Esophagus (tissue), 2 donors: ENCODE results near the gene JAM3. TPM values are rescaled to one million over a fixed set of nuclear protein-coding genes. Genes with fewer than 3 reads are reported as not detected.

Experiments used
- H3K27ac ChIP-seq, 2 donors: one replicate each; pipeline ENCODE4 v1.5.1; 2013; ENCODE audit warnings: low read depth in 2 of 2, mild to moderate bottlenecking in 2 of 2, inconsistent platforms in 1 of 2, low read length in 1 of 2, moderate library complexity in 1 of 2
- H3K27me3 ChIP-seq, 2 donors: one replicate each; pipeline ENCODE4 v1.6.1; 2013; ENCODE audit warnings: low read length in 2 of 2, control low read depth in 1 of 2, mild to moderate bottlenecking in 1 of 2; ENCODE audit not compliant: insufficient read depth in 2 of 2, control insufficient read depth in 1 of 2
- H3K36me3 ChIP-seq, 2 donors: one replicate each; pipeline ENCODE4 v1.6.1; 2013; ENCODE audit warnings: low read length in 1 of 2; ENCODE audit not compliant: control insufficient read depth in 2 of 2, insufficient read depth in 2 of 2
- H3K4me1 ChIP-seq, 2 donors: one replicate each; pipeline ENCODE4 v1.6.1; 2013; ENCODE audit warnings: low read length in 1 of 2; ENCODE audit not compliant: control insufficient read depth in 2 of 2, insufficient read depth in 2 of 2
- H3K4me3 ChIP-seq, 2 donors: one replicate each; pipeline ENCODE4 v1.5.1; 2013; ENCODE audit warnings: low read length in 2 of 2, mild to moderate bottlenecking in 2 of 2, low read depth in 1 of 2, moderate library complexity in 1 of 2
- H3K9me3 ChIP-seq, 2 donors: one replicate each; pipeline ENCODE4 v1.6.1; 2013; ENCODE audit warnings: mild to moderate bottlenecking in 2 of 2, low read depth in 1 of 2, low read length in 1 of 2, moderate library complexity in 1 of 2; ENCODE audit not compliant: control insufficient read depth in 2 of 2, insufficient read depth in 1 of 2
- WGBS, 2 donors: extraction: QIAGEN DNeasy Blood & Tissue Kit; methylation state at CpG; one replicate each; pipeline ENCODE4 v1.1.7; 2013; 5-methylcytosine and 5-hydroxymethylcytosine counted together
- polyA plus RNA-seq, 2 donors: library from polyadenylated mRNA; stranded (reverse); fragments of 200-250 nt; gene quantifications; one replicate each; pipeline ENCODE4 v1.2.3, GENCODE V29; 2013
- donor health status: healthy with polysubstance abuse.
- donor health status: Bipolar disorder and iron deficiency.

Gene JAM3
- polyA plus RNA-seq, 2 donors = 2.5 to 5.5 TPM

DNA sequence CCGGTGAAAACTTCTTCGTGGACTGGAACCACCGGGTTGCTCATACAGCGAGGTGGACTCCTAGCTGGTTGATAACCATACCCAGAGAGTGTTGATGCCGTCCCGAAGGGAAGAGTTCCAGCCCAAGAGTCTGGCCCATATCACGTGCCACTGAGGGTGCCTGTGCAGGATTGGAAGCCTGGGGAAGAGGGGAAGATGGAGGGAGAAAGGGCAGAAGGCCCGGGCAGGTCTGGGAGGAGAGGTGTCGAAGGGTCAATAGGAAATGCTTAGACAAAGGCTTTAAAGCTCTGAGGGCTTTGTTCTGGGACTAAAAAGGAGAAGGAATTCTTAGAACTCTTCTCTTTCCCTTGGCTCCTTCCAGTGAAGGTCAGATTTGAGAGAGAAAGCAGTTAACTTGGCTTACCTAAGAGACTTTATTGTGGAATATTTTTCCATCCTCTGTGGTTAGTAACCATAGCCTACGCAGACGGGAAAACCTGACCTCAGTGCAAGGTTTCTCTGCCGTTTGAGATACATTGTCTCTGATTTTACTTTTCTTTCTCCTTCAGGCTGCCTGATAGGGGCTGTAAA is 70.5 kb downstream of the JAM3 start:
- Histone ChIP-seq H3K27ac (peak overlapping the region in 1 of 2 donors; percentile 26), H3K4me3 (no peak overlapping the region), H3K36me3 (no peaks in the 10 kb centered on the region), H3K4me1 (no peaks in the 10 kb centered on the region), H3K9me3 (peaks cover 0 to 4% of the 10 kb centered on the region in 2 donors), H3K27me3 (no peaks in the 10 kb centered on the region)
- 67 to 68% methylated on average over 12 of the region's 12 CpGs for WGBS, 2 donors

DNA sequence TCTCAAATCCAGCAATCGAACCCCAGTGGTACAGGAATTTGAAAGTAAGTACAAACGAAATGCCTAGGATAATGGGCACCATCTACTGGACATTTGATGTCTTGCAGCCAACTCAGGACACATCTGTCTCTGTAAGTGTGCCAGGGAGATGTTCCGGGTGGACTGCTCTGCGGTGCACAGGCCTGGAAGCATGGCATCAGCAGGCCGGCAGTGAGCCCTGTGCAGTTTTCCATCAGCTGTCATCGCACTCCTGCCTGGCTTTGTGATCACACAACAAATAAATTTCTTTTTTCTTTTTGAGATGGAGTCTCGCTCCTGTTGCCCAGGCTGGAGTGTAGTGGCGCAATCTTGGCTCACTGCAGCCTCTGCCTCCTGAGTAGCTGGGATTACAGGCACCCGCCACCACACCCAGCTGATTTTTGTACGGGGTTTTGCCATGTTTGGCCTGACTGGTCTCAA is 71.0 kb downstream of the JAM3 start:
- Histone ChIP-seq H3K9me3 (peaks cover 0 to 4% of the 10 kb centered on the region in 2 donors), H3K36me3 (no peaks in the 10 kb centered on the region), H3K4me3 (no peak overlapping the region), H3K27me3 (no peaks in the 10 kb centered on the region), H3K4me1 (no peaks in the 10 kb centered on the region), H3K27ac (no peak overlapping the region)
- WGBS, 2 donors = 48 to 49% methylated on average over 10 of the region's 10 CpGs

- Histone ChIP-seq H3K27me3 (no peaks in the 10 kb centered on the region), H3K27ac (no peak overlapping the region), H3K36me3 (no peaks in the 10 kb centered on the region), H3K4me1 (no peaks in the 10 kb centered on the region), H3K4me3 (no peak overlapping the region), H3K9me3 (peaks cover 0 to 4% of the 10 kb centered on the region in 2 donors)
- WGBS, 2 donors = 92 to 94% methylated on average over 7 of the region's 7 CpGs
Observed at GRCh38 chr11:134140961-134141490, 72.2 kb downstream of the JAM3 start.

- Histone ChIP-seq H3K36me3 (no peaks in the 10 kb centered on the region), H3K9me3 (peaks cover 0 to 4% of the 10 kb centered on the region in 2 donors), H3K27me3 (no peaks in the 10 kb centered on the region), H3K4me3 (no peak overlapping the region), H3K4me1 (no peaks in the 10 kb centered on the region), H3K27ac (no peak overlapping the region)
- 92 to 93% methylated on average over 6 of the region's 6 CpGs for WGBS, 2 donors
Observed at GRCh38 chr11:134142536-134142935, 73.7 kb downstream of the JAM3 start.

- 82 to 83% methylated on average over 3 of the region's 3 CpGs for WGBS, 2 donors
- H3K4me3 ChIP-seq = no peak overlapping the region
- H3K27ac ChIP-seq = no peak overlapping the region
- H3K27me3 ChIP-seq = no peaks in the 10 kb centered on the region
- peaks cover 0 to under 1% of the 10 kb centered on the region in 2 donors for H3K36me3 ChIP-seq
- no peaks in the 10 kb centered on the region for H3K4me1 ChIP-seq
- peaks cover 0 to 4% of the 10 kb centered on the region in 2 donors for H3K9me3 ChIP-seq
Observed at GRCh38 chr11:134143801-134144200, 74.9 kb downstream of the JAM3 start.

- WGBS, 2 donors = 87 to 95% methylated on average over 5 of the region's 5 CpGs
Observed at GRCh38 chr11:134144744-134145143, 75.9 kb downstream of the JAM3 start.

DNA sequence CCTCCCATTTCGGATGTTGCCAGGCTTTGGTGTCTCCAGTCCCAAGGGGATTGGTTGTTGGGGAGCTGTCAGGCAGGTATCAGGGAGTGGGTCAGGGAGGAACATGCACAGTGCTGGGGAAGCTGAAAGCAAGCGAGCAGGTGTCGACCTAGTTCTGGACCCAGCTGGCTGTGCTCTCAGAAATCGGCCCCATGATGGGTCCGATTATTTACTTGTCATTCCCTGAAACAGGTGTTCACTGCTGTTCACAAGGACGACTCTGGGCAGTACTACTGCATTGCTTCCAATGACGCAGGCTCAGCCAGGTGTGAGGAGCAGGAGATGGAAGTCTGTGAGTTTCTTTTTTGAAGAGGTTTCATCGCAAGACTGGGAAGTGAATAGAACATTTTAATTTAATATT is 76.8 kb downstream of the JAM3 start:
- Histone ChIP-seq H3K4me1 (no peaks in the 10 kb centered on the region), H3K4me3 (no peak overlapping the region), H3K9me3 (peaks cover 0 to 4% of the 10 kb centered on the region in 2 donors), H3K36me3 (peaks cover 6 to 7% of the 10 kb centered on the region in 2 donors), H3K27ac (no peak overlapping the region), H3K27me3 (no peaks in the 10 kb centered on the region)
- WGBS, 2 donors = 80 to 89% methylated on average over 8 of the region's 8 CpGs

More at GRCh38 chr11:134144744-134145143, 75.9 kb downstream of the JAM3 start:
- Histone ChIP-seq H3K27me3 (no peaks in the 10 kb centered on the region), H3K9me3 (peaks cover 0 to 4% of the 10 kb centered on the region in 2 donors), H3K36me3 (peaks cover 5 to 6% of the 10 kb centered on the region in 2 donors), H3K4me1 (no peaks in the 10 kb centered on the region), H3K4me3 (no peak overlapping the region), H3K27ac (no peak overlapping the region)

GRCh38 chr11:134146598-134146997 is 77.7 kb downstream of the JAM3 start:
- no peak overlapping the region for H3K27ac ChIP-seq
- H3K9me3 ChIP-seq = peaks cover 0 to 2% of the 10 kb centered on the region in 2 donors
- H3K4me3 ChIP-seq = no peak overlapping the region
- no peaks in the 10 kb centered on the region for H3K27me3 ChIP-seq
- WGBS, 2 donors = 94 to 97% methylated on average over 3 of the region's 3 CpGs
- peaks cover 6 to 7% of the 10 kb centered on the region in 2 donors for H3K36me3 ChIP-seq
- H3K4me1 ChIP-seq = no peaks in the 10 kb centered on the region

DNA sequence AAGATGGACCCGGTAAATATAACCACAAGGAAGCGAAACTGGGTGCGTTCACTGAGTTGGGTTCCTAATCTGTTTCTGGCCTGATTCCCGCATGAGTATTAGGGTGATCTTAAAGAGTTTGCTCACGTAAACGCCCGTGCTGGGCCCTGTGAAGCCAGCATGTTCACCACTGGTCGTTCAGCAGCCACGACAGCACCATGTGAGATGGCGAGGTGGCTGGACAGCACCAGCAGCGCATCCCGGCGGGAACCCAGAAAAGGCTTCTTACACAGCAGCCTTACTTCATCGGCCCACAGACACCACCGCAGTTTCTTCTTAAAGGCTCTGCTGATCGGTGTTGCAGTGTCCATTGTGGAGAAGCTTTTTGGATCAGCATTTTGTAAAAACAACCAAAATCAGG is 80.5 kb downstream of the JAM3 start:
- Histone ChIP-seq H3K4me3 (no peak overlapping the region), H3K27ac (no peak overlapping the region), H3K9me3 (peaks cover 0 to under 1% of the 10 kb centered on the region in 2 donors), H3K4me1 (no peaks in the 10 kb centered on the region), H3K27me3 (no peaks in the 10 kb centered on the region), H3K36me3 (peaks cover 9 to 18% of the 10 kb centered on the region in 2 donors)
- whole genome bisulfite sequencing, 2 donors = 93 to 94% methylated on average over 16 of the region's 16 CpGs
